Kidney tubule cell (primary cell): ENCODE data around the gene FANCC.

Experiments used
- DNase-seq: peaks from one replicate; pipeline ENCODE4 v3.0.0-alpha.2; 2018; ENCODE audit warnings: low spot score

The FANCC gene

DNA sequence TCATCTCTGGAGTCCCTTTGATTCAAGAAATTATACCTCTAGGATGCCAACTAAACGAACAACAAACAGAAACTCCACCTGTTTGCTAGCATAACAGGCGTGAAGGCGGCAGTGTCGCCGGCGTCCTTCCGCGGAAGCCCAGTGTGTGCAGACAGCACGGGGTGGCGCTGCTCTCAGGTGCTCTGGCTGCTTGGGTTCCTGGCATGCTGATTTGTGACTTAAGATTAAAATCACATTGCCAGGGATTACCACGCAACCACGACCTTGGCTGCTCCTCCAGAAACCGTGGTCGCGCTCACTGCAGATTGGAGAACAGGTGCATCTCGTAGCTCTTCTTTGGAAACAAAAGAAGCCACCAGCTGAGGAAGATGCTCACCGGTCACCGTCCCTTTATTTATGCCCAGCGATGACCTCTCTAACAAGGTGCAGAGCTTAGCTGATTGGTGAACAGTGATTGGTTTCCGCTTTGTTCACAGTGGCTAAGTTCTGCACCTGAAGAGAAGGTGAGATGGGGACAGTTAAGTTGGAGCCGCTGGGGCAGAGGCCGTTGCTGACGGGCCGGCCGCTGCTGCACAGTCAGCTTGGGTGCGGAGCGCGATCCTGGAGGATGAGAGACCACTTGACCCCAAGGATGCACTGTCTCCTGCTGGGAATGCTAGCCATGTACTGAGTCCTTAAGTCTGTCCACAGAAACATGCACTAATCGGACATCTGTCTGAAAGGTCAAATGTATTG lies 232.3 kb downstream of the FANCC start:
- DNase-seq, result no peak

DNA sequence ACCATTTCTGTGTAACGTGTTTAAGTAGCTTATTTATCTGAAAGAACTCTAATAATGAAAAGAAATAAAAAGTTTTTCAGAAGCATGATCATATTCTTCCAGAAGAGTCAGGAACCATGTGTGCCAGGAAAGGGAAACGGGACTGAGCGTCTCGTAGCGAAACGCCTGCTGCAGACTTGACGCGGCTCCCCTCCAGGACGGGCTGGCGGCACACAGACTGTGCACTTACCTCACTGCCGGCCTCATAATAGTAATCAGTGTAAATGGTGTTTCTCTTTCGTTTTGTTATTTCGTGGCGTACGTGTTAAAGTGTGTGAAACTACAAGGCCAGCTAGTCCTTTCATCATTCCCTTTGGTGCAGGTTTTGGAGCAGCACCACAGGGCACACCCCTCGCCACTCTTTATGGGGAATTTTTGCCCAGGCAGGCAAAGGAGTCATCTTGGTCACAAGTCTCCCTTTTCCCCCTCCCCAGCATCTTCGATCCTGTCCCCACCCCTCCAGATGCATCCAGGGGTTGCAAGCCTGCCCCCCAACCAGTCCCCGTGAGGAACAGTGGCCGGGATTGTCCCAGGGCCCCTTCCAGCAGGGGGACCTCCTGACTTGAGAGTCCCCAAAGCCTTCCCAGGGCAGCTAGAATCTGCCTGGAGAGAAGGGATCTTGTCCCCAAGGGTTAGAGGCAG lies 233.1 kb downstream of the FANCC start:
- DNase-seq, result no peak

DNA sequence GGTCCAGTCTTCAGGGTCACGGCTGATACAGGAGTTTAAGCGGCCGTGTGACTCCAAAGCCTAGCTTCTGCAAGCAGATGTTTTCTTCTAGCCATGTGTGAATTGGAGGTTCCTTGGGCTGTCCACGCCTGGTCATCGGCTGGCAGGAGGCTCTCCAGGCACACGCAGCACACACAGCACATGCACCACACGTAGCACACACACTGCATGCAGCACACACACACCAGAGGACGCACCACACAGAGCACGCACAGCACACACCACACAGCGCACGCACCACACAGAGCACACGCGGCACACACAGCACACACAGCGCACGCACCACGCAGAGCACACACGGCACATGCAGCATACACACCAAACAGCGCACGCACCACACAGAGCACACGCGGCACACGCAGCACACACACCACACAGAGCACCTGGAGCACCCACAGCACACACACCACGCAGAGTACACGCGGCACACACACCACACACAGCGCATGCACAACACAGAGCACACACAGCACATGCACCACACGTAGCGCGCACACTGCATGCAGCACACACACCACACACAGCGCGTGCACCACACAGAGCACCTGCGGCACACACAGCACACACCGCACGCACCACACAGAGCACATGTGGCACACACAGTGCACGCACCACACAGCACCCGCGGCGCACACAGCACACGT lies 234.3 kb downstream of the FANCC start:
- DNase-seq, result no peak

DNA sequence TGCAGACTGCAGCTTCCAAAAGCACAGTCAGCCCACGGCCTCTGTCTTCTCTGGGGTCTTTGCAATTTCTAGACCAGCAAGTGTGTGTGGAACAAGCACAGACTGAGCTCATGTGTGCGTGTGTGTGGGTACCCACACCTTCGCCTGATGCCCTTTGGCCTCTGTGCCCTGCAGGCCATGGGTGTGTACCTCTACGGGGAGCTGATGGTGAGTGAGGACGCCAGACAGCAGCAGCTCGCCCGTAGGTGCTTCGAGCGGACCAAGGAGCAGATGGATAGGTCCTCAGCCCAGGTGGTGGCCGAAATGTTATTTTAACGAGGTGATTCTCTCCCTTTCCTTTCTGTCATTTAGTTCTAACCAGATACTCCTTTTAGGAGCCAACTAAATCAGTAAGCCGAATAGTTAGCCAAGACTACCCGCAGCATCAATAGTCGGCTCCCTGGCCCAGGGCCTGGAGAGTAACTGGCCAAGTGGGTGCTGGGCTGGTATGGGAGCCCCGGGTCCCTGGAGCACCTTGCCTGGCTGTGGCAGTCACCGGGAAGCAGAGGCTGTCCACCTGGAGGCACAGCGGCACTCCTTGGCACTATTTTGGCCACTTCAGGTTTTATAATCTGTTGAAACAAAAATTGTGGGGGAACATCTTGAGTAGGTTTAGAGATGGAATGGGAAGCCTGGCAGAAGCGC lies 235.0 kb downstream of the FANCC start:
- DNase-seq, result no peak

DNA sequence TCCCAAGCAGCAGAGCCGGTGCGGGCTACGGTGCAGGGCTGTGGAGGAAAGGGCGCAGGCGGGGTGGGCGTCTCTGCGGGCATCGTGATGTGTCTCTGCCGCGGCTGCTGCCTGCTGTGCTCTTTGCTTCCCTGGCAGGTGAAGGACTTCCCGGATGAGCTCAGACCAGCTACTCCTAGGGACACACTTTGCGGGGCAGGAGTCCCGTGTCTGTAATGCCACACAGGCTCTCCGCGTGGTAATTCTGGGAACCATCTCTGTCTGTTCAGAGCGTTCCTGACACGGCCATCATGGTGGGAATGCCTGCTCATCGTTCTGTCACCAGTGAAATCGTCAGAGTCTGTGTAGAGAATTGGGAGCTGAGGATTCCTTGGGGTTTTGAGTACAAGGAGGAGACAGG lies 235.5 kb downstream of the FANCC start:
- no peak for DNase-seq

DNA sequence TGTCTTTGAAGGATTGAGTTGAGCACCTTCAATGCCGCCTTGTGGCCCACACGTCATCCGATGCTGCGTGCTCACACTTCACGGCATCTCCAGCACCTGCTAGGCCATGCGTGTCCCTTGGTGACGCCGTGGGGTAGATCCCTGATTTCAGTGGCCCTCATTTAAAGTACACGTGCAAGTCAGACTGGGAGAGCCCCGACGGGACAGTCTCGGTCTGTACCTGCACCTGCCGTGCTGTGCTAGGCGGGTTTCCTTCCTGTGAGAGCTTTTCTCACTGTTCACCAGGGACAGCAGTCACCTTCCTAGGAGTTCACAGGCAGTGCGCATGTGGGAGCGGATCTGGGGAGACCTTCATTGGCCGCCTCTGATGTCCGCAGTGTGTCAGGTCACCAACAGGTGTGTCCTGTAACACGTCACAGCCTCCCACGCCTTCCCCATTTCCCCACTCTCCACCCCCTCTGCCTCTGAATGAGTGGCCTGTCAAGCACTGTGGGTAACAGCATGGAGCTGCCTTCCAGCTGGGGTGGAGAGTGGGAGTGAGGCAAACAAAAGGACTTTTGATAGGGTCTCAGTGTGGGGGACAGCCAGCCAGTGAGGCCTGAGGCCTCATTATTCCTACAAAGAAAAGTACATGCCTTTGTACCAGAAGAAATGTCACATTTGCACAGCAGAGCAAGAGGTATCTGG lies 236.4 kb downstream of the FANCC start:
- no peak for DNase-seq

DNA sequence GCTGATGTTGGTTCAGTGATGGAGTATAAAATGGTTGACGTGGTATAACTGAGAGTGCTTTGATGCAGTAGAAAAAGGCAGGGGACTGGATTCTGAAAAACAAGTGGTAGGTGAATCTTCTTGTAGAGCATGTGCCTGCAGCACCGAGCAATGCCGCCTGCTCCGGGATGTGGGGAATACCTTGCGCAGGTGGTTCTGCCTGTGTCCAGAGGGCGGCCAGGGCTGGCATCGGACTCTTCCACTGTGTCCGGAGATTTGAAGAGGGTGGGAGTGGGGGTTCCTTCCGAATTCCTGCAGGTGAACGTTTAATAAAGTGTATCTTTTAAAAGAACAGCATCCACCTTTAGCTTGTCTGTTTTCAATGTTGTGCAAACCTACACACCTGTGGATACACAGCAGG lies 238.0 kb downstream of the FANCC start:
- no peak for DNase-seq

DNA sequence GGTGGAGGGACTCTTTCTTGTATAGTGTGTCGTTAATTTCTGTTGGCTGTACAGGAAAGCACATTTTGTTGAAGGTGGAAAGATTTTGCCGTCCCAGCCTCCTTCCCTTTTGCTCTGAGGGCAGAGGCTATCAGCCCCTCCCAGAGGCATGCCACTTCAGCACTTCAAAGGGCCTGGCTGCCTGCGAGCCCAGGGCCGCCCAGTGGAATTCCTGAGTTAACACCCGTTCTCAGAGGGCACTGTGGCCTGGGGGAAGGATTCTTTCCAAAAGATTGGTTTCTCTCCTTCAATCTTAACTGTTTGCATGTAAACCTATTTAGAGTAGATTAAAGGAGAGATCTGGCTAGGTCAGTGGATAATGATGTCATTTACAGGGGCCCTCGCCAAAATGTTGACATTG lies 238.6 kb downstream of the FANCC start:
- DNase-seq, result no peak

DNA sequence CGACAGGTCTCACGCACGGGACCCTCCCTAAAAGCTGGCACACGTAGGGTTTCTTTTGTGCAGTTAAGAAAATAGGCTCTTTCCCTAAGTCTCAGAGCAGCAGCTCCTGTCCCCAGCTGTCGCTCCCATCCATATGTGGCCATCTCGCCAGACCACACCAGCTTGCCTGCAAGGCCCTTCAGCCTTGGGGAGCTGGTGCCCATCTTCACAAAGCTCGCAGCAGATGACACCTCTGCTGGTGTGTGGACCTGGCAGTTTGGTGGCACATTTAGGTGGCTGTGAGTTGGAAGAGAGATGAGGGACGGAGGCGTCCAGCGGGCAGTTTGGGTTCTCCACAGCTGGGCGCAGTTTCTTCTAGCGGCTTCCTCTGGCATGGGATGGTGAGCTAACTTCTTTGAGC lies 239.0 kb downstream of the FANCC start:
- no peak for DNase-seq

DNA sequence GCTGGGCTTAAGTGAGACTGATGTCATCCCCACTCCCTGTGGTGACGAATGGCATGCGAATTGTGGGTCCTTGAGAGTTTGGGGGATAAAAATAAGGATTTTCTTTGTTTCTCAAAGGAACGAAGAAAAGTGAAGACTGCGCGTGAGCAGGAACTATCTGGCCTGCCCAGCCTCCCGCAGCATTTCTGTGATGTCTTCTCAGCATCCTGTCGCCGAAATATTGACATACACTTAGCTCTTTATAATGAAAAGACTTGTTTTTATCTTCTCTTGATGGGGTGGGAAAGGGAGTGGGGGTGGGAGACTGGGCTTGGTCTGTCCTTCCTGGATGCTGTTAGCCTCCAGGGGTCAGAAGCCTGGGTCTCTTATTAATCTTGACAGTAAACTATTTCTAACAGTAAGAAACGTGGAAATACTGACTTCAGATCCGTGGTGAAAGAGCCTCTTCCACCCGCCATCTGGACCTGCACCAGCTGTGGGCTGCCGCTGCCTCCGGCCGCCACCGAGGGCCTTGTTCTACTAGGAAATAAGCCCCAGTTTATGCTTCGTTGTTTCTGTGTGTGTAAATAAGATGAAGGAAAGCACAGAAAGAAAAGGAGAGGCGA lies 239.6 kb downstream of the FANCC start:
- no peak for DNase-seq

DNA sequence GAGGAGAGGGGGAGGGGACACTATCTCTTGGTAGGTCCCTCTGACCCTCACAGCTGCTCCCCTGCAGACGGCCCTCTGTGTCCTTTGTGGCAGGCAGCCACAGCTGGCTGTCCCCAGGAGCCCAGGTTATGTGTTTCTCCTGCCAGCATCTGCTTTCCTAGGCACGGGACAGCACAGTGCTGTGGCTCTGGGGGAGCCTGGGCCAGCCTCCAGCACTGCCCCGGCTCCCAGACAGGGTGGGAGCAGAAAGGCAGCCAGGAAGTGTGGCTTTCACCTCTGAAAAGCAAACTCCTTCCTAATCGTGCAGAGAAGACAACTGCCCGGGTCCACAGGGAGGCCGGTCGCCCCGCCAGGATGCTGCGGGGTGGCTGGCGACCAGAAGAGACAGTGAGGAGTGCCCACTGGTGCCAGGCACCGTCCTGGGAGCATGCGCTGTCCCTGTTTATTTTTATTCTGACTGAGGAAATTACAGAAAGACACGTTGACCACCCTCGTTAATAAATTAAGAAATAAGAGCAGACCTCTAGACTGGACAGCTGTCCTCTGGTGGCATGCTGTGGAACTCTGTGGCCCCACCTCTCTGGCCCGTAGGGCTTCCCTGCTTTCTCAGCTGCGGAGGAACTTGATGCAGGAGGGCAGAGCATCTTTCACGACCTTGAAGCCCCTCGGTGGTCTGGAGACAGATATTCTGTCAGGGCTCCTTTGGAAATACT lies 240.3 kb downstream of the FANCC start:
- DNase-seq, result no peak

DNA sequence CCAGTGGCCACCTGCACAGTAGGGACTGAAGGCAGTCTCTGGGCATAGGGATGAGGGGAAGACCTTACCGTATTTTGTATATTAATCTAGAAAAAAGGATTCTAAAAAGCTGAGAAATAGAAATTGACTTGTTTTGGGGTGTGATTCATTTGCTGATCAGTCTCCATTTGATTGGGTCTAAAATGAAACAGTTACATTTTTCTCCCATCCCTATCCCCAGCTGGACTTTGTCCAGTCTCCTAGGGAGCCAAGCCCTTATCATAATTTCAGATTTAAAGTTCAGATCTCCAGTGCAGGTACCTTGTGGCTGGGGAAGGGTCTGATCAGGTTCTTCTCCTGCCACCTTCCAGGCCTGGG lies 240.8 kb downstream of the FANCC start:
- no peak for DNase-seq

DNA sequence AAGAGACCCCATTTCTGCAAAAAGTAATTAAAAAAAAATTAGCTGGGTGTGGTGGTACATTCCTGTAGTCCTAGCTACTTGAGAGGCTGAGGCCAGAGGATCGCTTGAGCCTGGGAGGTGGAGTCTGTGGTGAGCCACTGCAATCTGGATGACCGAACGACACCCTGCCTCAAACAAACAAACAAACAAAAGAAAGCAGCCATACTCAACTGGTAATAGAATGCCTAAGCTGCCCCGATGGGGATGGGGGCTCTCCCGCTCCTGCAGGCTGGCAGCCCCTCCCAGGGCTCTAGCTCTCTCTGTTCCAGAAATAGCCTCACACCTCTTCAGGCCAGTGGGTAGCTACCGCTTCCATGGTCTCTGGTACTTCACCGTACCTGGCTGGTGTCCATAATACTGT lies 241.8 kb downstream of the FANCC start:
- DNase-seq, result no peak

DNA sequence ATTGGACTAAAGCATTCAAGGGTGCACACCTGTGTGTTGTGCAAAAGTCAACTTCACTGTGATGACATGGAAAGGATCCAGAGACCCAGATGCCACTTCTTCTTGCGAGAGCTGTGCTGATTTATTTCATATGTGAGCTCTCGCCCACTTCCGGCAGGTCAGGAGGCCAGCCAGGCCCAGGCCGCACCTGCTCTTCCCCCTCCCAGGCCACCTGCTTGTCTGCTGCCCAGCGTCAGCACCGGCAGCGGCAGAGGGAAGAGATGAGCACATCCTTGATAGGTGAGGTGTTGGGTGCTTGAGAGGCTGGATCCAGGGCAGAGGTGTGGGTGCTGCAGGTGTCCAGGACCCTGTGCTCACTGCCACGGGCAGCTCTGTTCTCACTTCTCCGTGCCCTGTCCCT lies 242.9 kb downstream of the FANCC start:
- peak; percentile 29 for DNase-seq

DNA sequence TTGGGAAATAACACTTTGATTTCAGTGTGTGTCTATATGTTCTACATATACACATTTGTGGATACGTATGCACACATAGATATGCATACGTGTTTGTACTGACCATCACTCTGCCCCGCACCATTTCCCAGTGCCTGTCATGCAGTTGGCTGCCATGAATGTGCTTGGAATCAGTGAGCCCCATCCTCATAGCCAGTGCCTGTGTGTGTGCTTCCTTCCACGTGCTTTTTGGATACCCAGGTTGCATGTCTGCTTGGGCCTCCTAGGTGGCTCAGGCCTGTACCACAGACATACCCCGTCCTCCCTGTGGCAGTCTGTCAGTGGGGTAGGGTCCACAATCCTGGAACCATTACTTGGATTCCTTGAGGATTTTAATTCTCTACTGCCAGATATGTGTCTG lies 243.6 kb downstream of the FANCC start:
- no peak for DNase-seq

DNA sequence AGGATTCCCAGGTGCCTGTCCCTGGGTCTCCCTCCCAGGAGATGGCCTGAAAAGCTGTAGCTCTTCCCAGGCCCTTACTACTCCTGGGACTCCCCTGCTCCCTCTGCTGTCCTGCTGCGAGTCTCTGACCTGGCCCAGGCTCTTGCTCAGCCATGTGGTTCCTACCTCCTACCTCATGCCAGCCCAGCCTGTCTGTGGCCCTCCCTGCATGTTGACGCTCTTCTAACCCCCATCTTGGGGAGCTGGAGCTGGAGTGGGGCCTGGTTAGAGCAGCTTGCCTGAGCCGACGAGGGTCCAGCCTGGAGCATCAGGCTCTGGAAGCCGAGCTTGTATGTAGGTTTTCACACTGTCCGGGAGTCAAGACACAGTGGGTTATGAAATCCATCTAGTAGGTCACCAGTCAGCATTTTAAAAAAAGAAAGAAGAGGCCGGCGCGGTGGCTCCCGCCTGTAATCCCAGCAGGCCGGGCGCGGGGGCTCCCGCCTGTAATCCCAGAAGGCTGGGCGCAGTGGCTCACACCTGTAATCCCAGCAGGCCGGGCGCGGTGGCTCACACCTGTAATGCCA lies 244.4 kb downstream of the FANCC start:
- peak; percentile 28 for DNase-seq

DNA sequence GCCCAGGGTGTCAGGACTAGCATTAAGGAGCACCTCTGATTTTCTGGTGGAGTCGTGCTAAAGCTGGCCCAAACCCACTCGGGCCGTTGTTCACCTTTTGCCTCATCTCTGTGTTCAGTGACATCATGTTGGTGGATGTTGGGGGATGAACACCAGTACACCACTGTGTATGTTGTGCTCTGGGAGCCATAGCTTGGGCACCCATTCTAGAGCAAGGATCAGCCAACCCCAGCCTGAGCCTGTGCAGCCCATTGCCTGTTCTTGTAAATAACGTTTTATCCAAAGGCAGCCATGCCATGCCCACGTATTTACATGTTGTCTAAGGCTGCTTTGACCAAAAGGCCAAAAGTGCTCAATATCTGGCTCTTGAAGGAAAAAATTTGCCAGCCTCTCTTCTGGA lies 245.6 kb downstream of the FANCC start:
- DNase-seq, result no peak

DNA sequence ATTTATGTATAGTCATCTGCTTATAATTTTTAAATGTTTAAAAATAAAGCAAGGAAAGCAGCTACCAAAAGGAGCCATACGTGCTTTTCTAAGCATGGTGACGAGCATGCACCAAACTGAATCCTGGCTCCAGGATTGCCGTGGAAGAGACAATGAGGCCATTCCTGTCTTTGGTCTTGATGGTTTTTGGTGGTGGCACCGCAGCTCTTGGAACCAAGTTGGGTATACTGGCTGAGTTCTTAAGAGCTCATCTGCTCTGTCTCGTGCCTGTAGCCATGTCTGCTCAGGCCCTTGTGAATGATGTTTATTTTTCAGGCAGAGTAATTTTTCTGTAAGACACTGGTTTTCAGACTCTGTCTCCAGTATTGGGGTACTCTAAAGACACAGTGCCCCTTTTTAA lies 246.1 kb downstream of the FANCC start:
- DNase-seq, result no peak

DNA sequence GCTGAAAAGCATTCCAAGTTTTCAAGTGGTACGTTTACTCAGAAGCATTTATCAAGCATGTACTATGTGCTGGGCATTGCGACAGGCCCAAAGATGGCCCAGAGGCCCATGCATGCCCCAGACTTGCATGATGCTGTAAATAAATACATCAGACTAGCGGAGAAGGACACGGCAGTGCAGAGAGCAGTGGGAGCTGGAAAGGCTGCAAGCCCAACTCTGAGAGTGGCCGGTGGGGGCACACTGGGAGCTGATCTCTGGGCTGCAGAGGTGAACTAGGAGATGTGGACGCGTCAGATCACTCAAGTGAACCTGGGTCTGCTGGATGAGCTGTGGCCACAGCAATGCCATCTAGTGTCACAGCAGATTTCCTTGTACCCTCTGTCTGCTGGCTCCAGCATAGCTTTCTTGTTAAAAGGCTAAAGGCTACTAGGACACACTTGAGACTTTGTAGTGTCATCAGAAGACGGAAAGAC lies 246.9 kb downstream of the FANCC start:
- peak; percentile 64 for DNase-seq

DNA sequence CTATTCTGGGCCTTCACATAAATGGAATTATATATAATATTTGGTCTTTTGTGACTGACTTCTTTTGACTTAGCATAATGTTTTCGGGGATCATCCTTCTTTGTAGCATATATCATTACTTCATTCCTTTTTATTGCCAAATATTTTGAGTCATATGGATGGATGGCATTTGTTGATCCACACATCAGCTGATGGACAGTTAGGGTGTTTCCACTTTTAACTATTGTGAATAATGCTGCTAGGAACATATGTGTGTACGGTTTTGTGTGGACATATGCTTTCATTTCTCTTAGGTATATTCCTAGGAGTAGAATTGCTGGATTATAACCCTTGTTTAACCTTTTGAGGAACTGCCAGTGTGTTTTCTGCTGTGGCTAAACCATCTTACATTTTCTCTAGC lies 249.6 kb downstream of the FANCC start:
- DNase-seq, result no peak

DNA sequence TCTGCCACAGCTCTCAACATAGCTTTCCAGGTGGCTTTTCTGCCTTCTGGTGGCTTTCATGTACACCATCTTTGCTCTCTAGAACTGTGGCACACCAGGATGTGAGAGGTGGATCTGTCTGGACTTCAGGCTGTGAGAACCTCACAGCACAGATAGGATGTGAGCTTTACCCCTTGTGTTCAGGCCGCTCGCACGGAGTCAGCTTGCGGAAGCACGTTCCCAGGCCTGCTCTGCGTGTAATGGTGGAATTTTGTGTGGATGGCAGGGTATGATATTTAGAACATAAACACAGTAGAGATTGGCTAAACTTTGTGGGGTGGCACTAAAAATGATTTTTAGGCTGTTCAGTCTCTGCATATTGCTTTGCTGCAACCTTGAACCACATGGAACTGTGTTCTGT lies 250.5 kb downstream of the FANCC start:
- no peak for DNase-seq
